OCI-LY7 (cell line): ENCODE results near the gene ATP9A.

Experiments used
- EZH2phosphoT487 ChIP-seq: fragments of 200-600 bp; sonication (generic); IDR thresholded peaks from 2 replicates; pipeline ENCODE4 v1.6.1; 2018; ENCODE audit warnings: low read depth, borderline replicate concordance, mild to moderate bottlenecking, mixed run types, antibody characterized with exemption, low read length, moderate library complexity, mixed read lengths
- TF ChIP-seq, protein P1 (sequence below): fragments of 200-600 bp; sonication (generic); conservative IDR thresholded peaks from 2 replicates; pipeline ENCODE4 v1.5.1; 2014; ENCODE audit warnings: mild to moderate bottlenecking, antibody characterized with exemption, low read length, moderate library complexity, mixed read lengths

DNA sequence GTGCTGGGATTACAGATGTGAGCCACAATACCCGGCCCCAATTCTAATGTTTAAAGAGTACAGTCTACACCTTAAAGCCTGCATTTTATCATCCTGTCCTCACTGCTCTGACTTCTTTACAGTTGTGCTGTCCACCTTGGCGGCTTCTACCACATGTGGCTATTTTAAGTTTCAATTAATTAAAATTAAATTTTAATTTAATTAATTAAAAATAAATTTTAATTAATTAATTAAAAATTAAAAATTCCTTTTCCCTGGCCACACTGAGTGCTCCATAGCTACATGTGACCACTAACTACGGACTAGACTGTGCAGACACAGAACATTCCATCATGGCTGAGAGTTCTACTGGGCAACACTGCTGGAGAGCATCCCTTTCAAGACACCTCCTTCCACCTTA, 27.4 kb downstream of the ATP9A start:
- TF ChIP-seq, protein P1, sequence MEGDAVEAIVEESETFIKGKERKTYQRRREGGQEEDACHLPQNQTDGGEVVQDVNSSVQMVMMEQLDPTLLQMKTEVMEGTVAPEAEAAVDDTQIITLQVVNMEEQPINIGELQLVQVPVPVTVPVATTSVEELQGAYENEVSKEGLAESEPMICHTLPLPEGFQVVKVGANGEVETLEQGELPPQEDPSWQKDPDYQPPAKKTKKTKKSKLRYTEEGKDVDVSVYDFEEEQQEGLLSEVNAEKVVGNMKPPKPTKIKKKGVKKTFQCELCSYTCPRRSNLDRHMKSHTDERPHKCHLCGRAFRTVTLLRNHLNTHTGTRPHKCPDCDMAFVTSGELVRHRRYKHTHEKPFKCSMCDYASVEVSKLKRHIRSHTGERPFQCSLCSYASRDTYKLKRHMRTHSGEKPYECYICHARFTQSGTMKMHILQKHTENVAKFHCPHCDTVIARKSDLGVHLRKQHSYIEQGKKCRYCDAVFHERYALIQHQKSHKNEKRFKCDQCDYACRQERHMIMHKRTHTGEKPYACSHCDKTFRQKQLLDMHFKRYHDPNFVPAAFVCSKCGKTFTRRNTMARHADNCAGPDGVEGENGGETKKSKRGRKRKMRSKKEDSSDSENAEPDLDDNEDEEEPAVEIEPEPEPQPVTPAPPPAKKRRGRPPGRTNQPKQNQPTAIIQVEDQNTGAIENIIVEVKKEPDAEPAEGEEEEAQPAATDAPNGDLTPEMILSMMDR, result no peak
- TF ChIP-seq EZH2phosphoT487, result no peak
